Activated CD4-positive, CD25-positive, alpha-beta regulatory T cell treated with anti-CD3 and anti-CD28 coated beads, Interleukin-2, amount 50 U/mL, for 24 hours (primary cell): ENCODE results near the gene RHBDF1.
A peak's percentile ranks its signal among the peaks of the same experiment; 100 is the strongest.
"Not testable (repeated sequence)": the region's sequence is repeated elsewhere in the genome, so short reads cannot be mapped to it uniquely, and the experiment has no call there.

Source experiments
- ATAC-seq, 2 donors: fragments of 150-1000 bp; cut with Tn5 transposase; one replicate each; pipeline ENCODE4 v1.10.0; 2021; ENCODE audit warnings: mild to moderate bottlenecking in 1 of 2, moderate library complexity in 1 of 2

The RHBDF1 gene

GRCh38 chr16:35678-36305 lies 36.6 kb downstream of the RHBDF1 start:
- no peak for ATAC-seq

DNA sequence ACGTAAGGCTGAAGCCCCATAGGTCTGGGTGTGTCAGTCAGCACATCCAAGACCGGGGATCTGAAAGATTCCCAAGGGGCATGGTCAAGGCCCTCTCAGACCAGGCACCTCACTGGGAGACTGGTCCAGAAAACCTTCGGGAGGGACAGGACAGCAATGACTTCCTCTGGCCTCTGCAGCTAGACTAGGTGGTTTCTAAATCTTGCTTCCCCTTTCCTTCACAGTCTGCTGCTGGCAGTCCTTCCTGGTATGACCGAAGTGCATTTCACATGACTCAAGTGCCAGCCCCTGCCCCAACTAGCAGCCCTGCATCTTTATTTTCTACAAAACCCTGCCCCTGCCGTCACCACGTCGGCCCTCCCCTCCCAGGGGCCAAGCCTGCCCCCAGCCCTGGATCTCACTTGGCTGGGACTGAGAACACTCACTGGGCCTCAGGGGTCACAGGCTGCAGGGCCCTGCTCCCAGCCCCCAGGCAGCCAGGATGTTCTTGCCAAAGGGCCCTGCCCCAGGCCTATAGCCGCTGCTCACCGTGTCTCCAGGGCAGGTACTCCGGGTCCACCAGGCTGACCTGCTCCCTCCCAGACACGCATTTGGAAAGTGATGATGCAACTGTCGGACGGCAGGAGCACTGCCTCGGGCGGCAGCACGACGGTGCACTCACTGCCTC lies 37.3 kb downstream of the RHBDF1 start:
- no peak for ATAC-seq

GRCh38 chr16:34648-34987 lies 37.8 kb downstream of the RHBDF1 start:
- ATAC-seq = no peak

- ATAC-seq = no peak
These were observed 38.4 kb downstream of the RHBDF1 start for GRCh38 chr16:33877-34647.

DNA sequence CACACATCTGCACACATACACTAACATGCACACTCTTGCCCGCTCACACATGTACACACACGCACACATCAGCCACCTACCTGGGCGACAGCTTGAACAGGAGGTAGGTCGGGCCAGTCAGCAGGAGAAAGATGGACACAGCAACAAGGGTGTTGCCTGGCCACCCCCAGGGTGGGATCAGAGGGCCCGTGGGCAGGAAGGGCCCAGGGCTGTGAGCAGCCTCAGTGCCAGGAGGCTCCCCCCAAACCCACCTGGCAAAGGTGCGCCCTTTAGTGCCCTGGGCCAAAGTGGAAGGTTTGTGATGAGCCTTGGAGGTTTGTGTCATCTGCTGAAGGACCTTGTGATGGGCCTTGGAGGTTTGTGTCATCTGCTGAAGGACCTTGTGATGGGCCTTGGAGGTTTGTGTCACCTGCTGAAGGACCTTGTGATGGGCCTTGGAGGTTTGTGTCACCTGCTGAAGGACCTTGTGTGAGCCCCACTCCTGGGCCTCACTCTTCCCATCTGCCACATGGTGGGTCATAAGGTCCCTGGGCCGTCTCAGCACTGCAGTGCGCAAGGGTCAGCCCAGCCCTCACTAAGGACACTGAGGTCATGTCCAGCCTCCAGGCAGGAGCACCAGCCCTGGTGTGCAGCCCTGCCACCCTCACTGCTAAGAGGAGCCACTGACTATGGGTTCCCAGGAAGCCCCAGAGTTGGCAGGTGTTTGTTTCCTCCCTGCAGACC lies 39.1 kb downstream of the RHBDF1 start:
- not testable (repeated sequence) for ATAC-seq

- not testable (repeated sequence) for ATAC-seq
These were observed 41.8 kb downstream of the RHBDF1 start for GRCh38 chr16:30627-31026.

- ATAC-seq = peak; percentile 52 to 57
These were observed 46.5 kb downstream of the RHBDF1 start for GRCh38 chr16:25926-26348.

DNA sequence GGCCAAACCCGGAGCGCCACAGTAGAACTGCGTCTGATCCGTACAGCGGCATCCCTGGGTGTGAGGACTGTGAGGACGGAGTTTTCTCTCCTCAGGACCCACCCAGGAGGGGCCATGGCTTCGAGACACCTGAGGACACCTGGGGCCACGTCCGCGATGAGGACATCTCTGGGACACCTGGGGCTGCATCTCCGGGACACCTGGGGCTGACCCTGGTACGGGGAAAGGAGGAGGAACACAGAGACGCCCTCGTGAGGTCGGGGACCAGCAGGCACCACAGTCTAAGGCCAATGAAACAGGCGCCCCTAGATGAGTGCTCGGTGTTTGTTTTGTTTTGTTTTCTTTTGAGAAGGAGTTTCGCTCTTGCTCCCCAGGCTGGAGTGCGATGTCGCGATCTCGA lies 48.3 kb downstream of the RHBDF1 start:
- not testable (repeated sequence) for ATAC-seq

GRCh38 chr16:20886-21285 lies 51.5 kb downstream of the RHBDF1 start:
- not testable (repeated sequence) for ATAC-seq

- not testable (repeated sequence) for ATAC-seq
These were observed 55.2 kb downstream of the RHBDF1 start for GRCh38 chr16:17062-17765.

DNA sequence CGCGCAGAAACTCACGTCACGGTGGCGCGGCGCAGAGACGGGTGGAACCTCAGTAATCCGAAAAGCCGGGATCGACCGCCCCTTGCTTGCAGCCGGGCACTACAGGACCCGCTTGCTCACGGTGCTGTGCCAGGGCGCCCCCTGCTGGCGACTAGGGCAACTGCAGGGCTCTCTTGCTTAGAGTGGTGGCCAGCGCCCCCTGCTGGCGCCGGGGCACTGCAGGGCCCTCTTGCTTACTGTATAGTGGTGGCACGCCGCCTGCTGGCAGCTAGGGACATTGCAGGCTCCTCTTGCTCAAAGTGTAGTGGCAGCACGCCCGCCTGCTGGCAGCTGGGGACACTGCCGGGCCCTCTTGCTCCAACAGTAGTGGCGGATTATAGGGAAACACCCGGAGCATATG lies 61.7 kb downstream of the RHBDF1 start:
- ATAC-seq = peak; percentile 20 to 46

DNA sequence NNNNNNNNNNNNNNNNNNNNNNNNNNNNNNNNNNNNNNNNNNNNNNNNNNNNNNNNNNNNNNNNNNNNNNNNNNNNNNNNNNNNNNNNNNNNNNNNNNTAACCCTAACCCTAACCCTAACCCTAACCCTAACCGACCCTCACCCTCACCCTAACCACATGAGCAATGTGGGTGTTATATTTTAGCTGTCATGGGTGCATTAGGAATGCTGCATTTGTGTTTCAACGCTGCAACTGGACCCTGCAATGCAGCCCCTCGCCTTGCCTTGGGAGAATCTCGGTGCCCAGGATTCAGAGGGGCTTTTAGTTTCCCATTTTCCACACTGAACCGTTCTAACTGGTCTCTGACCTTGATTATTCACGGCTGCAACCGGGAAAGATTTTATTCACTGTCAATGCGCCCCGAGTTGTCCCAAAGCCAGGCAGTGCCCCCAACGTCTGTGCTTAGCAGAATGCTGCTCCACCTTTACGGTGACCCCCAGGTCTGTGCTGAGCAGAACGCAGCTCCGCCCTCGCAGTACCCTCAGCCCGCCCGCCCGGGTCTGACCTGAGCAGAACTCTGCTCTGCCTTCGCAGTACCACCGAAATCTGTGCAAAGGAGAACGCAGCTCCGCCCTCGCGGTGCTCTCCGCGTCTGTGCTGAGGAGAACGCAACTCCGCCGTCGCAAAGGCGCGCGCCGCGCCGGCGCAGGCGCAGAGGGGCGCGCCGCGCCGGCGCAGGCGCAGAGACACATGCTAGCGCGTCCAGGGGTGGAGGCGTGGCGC lies 62.3 kb downstream of the RHBDF1 start:
- peak; percentile 85 to 92 for ATAC-seq
